Measurements from ENCODE around the gene GIPC3.
"Not testable (repeated sequence)": the region's sequence is repeated elsewhere in the genome, so short reads cannot be mapped to it uniquely, and the experiment has no call there.

Gene GIPC3

DNA sequence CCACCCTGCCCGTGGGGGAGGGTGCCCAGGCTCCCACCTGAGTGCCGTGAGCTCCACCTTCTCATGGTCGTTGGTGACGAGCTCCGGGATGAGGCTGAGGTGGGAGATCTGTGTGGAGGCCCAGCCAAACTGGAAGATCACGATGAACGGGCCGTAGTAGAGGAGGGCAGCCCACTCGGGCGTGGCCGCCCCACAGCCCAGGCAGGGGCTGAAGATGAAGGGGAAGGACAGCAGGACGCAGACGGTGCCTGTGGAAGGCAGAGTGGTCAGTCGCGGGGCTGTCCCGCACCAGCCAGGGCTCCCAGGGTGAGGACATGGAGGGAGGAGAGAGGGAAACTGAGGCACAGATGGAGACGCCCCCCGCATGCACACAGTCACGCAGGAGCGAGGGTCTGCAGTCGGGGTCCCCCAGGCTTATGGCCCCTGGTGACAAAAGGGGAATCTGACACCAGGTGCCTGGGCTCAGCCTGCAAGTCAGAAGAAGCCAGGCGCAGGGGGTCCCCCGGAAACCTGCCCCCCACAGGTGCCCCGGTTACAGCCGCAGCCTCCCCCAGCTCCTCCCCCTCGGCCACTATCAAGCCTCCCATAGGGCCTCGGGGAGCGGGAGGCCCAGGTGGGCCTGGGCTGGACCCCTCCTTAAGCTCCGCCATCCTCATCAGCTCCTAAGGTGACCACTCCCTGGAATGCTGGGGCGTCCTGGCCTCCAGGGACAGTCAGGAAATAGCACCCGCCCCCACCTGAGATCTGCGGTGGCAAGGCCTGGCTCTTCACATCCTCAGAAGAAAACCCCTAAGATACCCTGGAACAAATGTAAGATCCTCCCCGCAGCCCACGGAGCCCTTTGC lies 34.1 kb upstream of the GIPC3 start:
- DNase-seq (ENCODE audit: low read depth in 2 of 2): no peak

DNA sequence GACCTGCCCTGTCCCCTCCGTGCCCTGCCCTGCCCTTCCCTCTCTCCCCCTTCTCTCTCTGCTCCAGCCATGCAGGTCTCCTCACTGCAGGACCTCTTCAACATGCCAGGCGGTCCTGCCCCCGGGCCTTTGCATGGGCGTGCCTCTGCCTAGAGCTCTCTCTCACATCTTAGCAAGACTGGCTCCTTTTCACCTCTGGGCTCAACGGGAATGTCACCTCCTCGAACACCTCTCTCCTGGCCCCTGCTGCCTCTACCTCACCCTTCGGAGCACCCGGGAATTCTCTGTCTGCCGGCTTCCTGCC lies 33.5 kb upstream of the GIPC3 start:
- DNase-seq (ENCODE audit: low read depth in 2 of 2): no peak

DNA sequence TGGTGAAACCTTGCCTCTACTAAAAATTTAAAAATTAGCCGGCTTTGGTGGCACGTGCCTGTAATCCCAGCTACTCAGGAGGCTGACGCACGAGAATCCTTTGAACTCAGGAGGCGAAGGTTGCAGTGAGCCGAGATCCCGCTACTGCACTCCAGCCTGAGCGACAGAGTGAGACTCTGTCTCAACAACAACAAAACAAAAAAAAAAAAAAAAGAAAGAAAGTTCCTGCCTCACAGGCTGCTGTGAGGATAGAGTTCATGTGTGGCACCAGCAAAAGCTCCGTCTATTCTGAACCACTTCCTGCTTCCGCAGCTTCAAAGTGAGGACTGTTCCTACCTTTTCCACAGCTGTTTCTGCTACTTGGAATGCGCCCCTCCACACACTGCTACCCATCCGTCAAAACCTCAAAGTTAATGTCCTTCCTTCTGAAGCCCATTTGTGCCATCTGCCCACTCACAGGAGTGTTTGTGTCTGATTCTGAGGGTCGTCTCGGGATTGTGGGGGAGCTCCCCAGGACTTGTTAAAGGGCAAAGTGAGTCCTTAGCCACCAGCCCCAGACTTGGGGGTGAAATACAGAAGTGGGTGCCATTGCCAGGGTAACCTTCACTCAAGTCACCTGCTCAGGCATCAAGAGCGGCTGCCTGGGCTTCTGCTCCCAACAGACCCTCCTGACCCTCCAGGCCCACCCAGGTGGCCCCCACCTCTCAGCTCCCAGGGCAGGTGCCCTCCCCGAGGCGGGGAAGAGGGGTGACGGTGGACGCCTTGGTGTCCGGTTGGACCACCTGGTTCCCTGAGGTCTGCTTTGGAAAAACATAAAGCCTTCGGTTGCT lies 30.8 kb upstream of the GIPC3 start:
- no peak for DNase-seq (ENCODE audit: low read depth in 2 of 2)

DNA sequence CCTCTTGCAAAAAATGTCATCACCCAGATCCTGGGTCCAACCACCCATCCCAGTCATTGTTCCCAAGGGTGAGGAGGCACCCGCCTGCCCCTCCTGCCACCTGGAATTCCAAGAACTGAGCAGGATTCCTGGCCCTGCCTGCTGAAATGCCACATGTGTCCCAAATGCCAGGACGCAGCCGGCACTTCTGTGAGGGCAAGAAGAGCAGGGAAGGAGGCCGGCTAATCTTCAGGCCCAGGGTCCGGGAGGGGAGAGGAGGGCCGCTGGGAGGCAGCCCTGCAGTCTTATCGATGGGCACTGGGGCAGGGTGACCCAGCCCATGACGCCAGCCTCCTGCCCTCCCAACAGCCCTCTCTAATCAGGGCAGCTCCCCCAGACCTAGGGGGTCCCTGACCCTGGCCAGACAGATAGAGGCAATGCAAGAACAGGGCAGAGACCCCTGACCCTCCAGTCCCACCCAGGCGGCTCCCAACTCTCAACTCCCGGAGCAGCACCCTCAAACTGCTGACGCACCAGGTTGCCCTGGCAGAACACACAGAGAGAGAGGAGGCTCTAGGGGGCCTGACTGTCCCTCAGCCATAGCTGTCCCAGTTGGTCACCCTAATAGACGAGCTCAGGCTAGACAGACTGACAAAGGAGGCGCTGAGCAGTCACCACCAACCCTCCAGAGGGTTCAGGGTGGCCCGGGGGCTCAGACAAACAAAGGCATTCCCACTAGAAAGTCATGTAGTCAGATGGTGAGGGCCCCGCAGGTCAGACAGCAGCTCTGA lies 29.4 kb upstream of the GIPC3 start:
- DNase-seq (ENCODE audit: low read depth in 2 of 2): no peak

DNA sequence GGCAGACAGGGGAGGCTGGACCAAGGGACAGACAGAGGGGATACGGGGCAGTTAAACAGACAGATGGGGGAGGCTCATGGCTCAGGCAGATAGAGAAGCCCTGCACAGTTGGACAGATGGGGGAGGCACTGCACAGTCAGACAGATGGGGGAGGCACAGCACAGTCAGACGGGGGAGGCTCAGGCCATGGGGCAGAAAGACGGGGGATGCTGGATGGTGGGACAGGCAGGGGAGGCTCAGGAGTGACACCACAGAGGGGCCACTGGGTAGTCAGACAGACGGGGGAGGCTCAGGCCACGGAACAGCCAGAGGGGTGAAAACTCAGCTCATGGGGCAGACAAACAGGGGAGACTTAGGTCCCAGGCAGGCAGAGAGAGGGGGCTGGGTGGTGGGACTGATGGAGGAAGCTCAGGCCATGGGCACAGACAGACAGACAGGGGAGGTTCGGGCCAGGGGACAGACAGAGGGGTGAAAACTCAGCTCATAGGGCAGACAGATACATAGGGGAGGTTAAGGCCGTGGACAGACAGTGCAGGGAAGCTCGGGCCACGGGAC lies 28.8 kb upstream of the GIPC3 start:
- no peak for DNase-seq (ENCODE audit: low read depth in 2 of 2)

DNA sequence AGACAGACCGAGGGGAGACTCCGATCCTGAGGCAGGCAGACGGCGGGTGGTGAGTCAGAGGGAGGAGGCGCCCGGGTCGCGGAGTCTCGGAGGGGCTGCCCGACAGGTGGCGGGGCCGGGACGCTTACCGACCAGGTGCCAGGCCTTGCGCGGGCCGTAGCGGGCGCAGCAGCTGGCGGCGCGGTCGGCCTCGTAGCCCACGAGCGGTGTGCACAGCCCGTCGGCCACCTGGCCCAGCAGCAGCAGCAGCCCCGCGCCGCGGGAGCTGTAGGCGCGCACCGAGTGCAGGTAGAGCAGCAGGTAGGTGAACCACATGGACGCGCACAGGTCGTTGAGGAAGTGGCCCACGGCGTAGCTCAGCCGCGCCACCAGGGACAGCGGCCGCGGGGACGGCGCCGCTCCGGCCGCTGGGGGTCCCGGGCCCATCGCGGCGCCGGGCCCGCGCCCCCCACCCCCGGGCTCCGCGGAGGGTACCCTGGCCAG lies 28.3 kb upstream of the GIPC3 start:
- peak; percentile 43 to 69 for DNase-seq (ENCODE audit: low read depth in 2 of 2)

DNA sequence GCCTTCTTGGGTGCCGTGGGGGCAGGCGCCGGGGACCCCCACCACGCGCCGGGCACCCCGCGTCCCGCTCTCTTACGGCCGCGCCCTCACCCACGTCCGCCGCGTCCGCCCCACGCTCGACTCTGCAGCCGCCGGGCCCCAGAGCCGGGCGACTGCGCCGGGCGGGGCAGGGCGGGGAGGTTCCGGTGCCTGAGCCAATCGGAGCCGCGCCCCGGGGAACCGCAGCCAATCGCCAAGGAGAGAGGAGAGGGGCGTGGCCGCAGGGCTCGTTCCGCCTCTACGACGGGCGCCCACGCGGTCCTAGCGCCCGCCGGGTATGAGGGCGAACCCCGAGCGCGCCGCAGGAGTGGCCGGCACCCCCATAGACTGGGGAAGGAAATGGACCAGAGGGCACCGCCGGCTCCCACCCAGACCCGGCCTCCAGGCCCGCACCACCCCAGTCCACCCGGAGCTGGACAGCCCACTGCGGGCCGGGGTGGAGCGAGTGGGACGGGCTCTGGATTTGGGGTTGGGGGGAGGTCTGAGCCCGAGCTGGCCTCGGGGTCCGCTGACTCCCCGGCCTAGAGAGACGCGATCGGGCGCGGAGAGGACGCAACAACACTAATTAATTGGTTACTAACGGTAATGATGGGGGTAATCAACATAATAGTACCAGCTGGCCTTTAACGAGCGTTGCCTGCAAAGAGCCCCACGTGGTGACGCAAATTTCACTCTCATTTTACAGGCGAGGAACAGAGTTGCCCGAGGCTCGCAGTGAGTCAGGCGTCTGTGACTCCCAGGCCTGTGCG lies 27.6 kb upstream of the GIPC3 start, which contains the start of gene MFSD12:
TSS of gene MFSD12 (minus strand) at position 126 of the 788 bp plus-strand sequence. CDS start 183 bp downstream, outside the sequence.
- DNase-seq (ENCODE audit: low read depth in 2 of 2): peak; percentile 87 to 94

DNA sequence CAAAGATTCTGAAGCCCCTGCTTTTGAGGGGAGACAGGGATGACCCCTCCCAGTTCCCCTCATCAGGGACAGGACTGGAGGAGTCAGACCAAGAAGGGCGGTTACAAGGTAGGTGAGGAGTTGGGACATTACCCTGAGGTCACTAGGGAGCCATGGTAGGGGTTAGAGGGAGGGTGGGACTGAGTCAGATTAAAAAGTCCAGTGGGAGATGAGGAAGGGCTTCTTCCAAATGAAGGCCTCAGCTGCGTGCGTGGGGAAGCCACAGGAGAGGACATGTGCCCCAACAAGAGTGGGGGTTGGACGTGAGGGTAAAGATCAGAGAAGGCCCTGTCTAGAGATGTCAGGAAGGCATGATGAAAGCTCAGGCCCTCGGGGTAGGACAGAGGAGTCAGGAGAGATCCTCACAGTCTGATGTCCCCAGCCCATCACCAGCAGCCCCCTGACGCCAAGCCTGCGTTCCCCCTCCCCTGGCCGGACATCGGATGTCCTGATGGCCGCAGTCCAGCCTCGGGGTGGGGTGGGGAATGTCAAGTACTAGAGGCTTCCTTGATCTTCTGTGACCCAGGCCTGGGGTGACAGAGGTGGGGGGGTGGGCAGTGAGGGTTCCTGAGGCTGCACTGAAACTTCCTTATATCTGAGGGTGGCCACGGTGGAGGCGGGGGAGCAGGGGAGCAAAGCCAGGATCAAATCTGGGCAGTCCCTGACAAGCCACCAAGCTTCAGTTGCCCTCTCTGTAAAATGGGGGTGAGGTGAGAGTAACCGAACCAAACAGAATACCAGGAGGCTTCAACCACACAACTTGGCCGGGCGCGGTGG lies 21.4 kb upstream of the GIPC3 start:
- DNase-seq (ENCODE audit: low read depth in 2 of 2): no peak

DNA sequence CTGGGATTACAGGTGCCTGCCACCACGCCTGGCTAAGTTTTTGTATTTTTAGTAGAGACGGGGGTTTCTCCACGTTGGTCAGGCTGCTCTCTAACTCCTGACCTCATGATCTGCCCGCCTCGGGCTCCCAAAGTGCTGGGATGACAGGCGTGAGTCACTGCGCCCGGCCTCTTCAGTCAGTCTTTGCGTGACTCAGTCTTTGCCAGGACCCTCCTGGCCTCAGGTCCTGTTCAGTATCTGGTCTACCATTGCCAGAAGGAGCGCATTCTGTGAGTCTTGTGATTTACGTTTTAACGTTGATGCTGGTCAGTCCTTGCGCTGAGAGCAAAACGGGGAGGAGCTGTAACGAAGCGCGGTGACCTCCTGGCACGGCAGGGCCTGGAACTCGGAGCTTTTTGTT lies 20.1 kb upstream of the GIPC3 start:
- DNase-seq (ENCODE audit: low read depth in 2 of 2): no peak

DNA sequence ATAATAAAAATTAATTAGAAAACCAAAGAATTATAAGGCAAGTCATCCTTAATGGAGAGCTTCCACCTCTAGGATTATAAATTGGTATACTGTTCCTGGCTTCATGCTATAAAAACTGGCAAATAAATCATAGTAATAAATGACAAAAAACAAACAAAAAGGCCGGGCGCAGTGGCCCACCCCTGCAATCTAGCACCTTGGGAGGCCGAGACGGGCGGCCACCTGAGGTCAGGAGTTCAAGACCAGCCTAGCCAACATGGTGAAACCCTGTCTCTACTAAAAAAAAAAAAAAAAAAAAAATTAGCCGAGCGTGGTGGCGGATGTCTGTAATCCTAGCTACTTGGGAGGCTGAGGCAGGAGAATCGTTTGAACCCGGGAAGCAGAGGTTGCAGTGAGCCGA lies 15.2 kb upstream of the GIPC3 start:
- not testable (repeated sequence) for DNase-seq (ENCODE audit: low read depth in 2 of 2)

DNA sequence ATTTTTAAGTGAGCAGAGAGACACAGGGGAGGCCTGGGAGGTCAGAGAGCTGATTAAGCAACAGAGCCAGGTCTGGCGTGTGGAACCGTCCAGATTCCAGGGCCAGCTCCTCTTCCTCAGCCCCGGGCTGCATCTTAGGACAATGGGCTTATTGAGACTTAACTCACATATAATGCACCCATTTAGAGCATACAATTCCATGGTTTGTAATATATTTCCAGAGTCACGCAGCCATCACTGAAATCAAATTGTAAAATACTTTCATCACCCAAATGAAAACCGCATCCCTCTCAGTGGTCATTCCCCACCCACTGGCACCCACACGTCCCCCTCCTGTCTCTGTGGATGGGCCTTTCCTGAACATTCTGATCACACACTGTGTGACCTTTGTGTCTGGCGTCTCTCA lies 14.7 kb upstream of the GIPC3 start:
- DNase-seq (ENCODE audit: low read depth in 2 of 2): no peak

DNA sequence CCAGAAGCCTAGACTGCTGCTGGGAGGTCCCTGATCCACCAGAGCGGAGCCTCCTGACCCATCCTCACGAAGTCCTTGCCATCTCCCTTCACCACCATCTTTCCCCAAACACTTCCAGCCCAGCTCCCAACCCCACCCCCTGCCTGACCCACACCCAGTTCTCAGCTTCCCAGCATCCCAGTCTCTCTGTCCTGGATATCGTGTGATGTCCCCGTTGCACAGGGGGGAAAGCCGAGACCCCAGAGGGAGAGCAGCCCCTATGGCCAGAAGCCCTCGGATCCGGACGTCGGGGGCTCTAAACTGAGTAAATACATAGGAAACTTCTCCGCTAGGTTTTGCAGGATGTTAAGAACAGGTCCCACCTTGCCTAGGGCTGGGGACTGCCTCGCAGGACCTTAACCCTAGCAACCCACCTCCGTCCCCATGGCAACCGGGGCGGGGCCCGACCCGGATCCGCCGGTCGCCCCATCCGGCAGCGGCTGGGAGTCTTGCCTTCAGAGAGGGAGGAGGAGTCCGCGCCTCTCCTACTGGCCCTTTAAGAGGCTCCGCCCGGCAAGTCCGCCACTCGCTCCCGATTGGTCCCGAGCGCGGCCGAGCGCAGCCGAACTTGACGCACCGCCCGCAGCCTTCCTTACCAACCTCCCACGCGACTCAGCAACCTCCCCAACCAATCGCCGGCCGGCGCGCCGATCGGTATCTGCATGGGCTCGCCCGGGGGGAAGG lies 13.0 kb upstream of the GIPC3 start:
- DNase-seq (ENCODE audit: low read depth in 2 of 2): peak; percentile 99 to 100

DNA sequence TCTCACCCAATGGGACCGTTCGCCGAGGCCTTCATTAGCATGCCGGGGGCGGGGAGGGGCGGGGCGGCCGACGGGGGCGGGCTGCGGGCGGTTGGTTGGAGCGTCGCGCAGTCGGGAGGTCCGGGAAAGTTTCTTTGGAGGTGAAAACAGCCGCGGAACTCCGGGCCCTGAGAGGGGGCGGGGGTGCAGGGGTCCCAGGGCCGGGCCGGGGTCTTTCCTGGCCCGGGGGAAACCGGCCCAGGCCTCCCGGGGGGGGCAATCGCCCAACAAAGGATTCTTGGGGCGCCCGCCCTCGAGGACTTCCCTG lies 12.5 kb upstream of the GIPC3 start, which contains the start of gene HMG20B:
TSS of gene HMG20B (plus strand) at position 90 of the 307 bp plus-strand sequence. CDS start 366 bp downstream, outside the sequence.
- DNase-seq (ENCODE audit: low read depth in 2 of 2): no peak

DNA sequence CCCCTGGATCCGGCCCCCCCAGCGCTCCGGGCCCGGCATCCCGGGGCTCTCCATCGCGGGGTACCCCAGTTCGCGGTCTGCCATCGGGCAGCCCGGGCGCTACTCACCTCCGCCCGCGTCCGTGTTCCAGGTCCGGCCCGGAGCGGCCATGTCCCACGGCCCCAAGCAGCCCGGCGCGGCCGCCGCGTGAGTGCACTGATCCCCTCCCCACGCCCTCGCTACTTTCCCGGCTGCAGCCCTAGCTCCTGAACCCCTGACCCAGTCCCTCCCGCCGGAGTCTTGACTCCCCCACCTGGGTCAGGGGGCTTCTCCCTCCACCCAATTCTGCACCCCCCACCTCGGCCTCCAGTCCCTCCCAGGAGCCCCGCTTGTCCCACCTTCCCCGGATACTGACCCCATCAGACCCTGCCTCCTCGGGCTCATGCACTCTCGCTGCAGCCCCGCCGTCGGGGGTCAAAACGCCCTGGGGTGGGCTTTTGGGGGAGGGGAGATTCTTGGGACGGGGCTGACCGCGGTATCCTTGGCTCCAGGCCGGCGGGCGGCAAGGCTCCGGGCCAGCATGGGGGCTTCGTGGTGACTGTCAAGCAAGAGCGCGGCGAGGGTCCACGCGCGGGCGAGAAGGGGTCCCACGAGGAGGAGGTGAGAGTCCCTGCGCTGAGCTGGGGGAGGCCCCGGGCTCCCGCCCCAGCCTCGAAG lies 12.0 kb upstream of the GIPC3 start:
- DNase-seq (ENCODE audit: low read depth in 2 of 2): no peak

DNA sequence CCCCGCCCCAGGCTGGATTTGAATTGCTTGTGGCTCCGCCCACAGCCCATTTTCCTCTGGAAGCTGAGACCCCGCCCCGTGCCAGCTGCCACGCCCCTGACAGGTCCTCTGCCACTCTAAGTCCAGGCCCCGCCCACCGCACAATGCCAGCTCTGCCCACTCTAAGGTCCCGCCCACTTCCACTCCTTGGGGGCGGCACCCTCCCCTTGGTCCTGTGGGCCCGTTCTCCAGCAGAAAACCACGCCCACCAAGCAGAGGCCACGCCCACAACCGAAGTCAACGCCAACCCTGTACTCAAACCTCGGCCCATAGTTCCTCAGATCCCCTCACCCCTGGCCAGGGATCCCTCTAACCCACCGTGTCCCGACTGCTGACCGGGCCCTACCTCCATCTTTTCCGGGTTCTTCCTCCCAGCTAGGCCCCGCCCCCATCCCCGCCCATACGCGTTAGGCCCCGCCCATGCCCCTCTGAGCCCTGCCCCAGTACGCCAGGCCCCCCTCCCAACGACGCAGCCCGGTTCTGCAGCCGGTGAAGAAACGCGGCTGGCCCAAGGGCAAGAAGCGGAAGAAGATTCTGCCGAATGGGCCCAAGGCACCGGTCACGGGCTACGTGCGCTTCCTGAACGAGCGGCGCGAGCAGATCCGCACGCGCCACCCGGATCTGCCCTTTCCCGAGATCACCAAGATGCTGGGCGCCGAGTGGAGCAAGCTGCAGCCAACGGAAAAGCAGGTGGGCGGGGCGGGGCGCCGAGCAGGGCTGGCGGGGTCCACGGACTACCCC lies 11.2 kb upstream of the GIPC3 start:
- peak; percentile 63 to 67 for DNase-seq (ENCODE audit: low read depth in 2 of 2)

DNA sequence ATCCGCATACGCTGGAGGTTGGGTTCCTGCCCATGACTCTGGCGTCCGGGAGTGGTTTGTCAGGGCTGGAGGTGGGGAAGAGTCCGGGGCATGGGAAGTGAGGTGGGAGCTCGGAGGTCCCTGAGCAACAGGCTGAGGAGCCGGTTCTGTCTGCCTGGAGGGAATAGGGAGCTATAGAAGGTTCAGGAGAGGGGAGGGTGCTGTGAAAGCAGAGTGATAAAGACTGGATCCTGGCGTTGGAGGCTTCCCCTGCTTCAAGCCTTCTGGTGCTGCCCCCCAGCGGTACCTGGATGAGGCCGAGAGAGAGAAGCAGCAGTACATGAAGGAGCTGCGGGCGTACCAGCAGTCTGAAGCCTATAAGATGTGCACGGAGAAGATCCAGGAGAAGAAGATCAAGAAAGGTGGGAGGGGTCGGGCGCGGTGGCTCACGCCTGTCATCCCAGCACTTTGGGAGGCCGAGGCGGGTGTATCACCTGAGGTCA lies 10.0 kb upstream of the GIPC3 start:
- no peak for DNase-seq (ENCODE audit: low read depth in 2 of 2)

DNA sequence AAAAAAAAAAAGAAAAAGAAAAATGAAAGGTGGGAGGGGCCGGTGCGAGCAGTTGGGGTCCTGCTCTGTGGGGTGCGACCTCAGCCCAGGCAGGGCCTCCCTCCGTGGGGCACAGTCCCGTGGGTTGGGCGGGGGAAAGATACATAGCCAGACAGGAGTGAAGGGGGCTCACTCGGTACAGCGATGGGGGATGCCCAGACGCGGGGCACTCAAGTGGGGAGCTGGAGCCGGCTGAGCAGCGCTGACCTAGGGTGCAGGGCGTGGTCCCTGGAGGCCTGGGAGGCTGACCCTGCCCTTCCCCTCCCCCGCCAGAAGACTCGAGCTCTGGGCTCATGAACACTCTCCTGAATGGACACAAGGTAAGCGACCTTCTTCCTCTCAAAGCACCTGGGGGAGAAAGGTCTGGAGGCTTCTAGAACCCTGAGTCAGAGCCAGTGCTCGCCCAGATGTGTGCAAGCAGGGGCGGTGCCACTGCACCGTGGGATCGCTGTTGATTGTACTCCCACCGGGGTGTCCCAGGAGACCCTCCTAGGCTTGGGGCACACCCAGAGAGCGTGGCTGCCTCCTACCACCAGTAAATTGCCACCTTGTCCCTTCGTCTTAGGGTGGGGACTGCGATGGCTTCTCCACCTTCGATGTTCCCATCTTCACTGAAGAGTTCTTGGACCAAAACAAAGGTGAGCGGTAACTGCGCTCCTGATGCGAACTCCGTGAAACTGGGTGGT lies 9.2 kb upstream of the GIPC3 start:
- DNase-seq (ENCODE audit: low read depth in 2 of 2): no peak

Data from stimulated activated CD8-positive, alpha-beta memory T cell treated with anti-CD3 and anti-CD28 coated beads, Interleukin-7, amount 100 ng/mL, for 4 hours (primary cell).